HTR-8/SVneo (cell line): ENCODE measurements around the gene SPA17.

Experiments
- DNase-seq: peaks from one replicate; pipeline ENCODE4 v3.0.0; 2011; ENCODE audit warnings: low spot score, mixed read lengths; ENCODE audit not compliant: insufficient read length
- FAIRE-seq: peaks from 2 replicates; lab custom pipeline; 2011; peaks lifted over from hg19 to GRCh38; lab: Jason Lieb, UNC

Gene SPA17

GRCh38 chr11:124661553-124661952 lies 12.2 kb upstream of the SPA17 start:
- DNase-seq (no peak), FAIRE-seq (no peak)

- no peak for FAIRE-seq
- no peak for DNase-seq
Measured at GRCh38 chr11:124662106-124662505, 11.6 kb upstream of the SPA17 start.

- FAIRE-seq = no peak
- DNase-seq = no peak
Measured at GRCh38 chr11:124663861-124664260, 9.8 kb upstream of the SPA17 start.

GRCh38 chr11:124667601-124668000 lies 6.1 kb upstream of the SPA17 start:
- DNase-seq (no peak), FAIRE-seq (no peak)

GRCh38 chr11:124669193-124669592 lies 4.5 kb upstream of the SPA17 start:
- no peak for FAIRE-seq
- DNase-seq = peak; percentile 46

GRCh38 chr11:124670732-124671131 lies 3.0 kb upstream of the SPA17 start:
- no peak for FAIRE-seq
- no peak for DNase-seq

- DNase-seq = no peak
- FAIRE-seq = no peak
Measured at GRCh38 chr11:124672536-124673215, 1.0 kb upstream of the SPA17 start.

- no peak for DNase-seq
- no peak for FAIRE-seq
Measured at GRCh38 chr11:124674168-124674517, 439 bp downstream of the SPA17 start.

- no peak for DNase-seq
- no peak for FAIRE-seq
Measured at GRCh38 chr11:124674571-124674970, 867 bp downstream of the SPA17 start.

- FAIRE-seq (no peak), DNase-seq (no peak)
Measured at GRCh38 chr11:124676386-124676785, 2.7 kb downstream of the SPA17 start.

- no peak for DNase-seq
- FAIRE-seq = no peak
Measured at GRCh38 chr11:124678416-124678815, 4.7 kb downstream of the SPA17 start.

GRCh38 chr11:124681421-124681820 lies 7.7 kb downstream of the SPA17 start:
- FAIRE-seq (no peak), DNase-seq (no peak)

- FAIRE-seq = no peak
- DNase-seq = no peak
Measured at GRCh38 chr11:124682443-124682842, 8.7 kb downstream of the SPA17 start.

GRCh38 chr11:124693142-124693541 lies 19.4 kb downstream of the SPA17 start:
- FAIRE-seq (no peak), DNase-seq (no peak)

- no peak for FAIRE-seq
- DNase-seq = no peak
Measured at GRCh38 chr11:124699547-124699946, 25.8 kb downstream of the SPA17 start.

GRCh38 chr11:124700028-124700427 lies 26.3 kb downstream of the SPA17 start:
- DNase-seq = no peak

GRCh38 chr11:124707829-124708228 lies 34.1 kb downstream of the SPA17 start:
- FAIRE-seq (no peak), DNase-seq (no peak)

More at GRCh38 chr11:124700028-124700427, 26.3 kb downstream of the SPA17 start:
- no peak for FAIRE-seq

GRCh38 chr11:124712392-124712791 lies 38.7 kb downstream of the SPA17 start:
- no peak for DNase-seq
- FAIRE-seq = no peak

GRCh38 chr11:124716591-124716990 lies 42.9 kb downstream of the SPA17 start:
- FAIRE-seq (no peak), DNase-seq (no peak)

- no peak for DNase-seq
- no peak for FAIRE-seq
Measured at GRCh38 chr11:124717421-124717785, 43.7 kb downstream of the SPA17 start.

- DNase-seq (no peak), FAIRE-seq (no peak)
Measured at GRCh38 chr11:124717786-124718651, 44.3 kb downstream of the SPA17 start.

GRCh38 chr11:124718801-124719200 lies 45.1 kb downstream of the SPA17 start:
- DNase-seq (no peak), FAIRE-seq (no peak)
